ENCODE results near the gene PRSS8.
A peak's percentile ranks its signal among the peaks of the same experiment; 100 is the strongest.
"Not testable (repeated sequence)": the region's sequence is repeated elsewhere in the genome, so short reads cannot be mapped to it uniquely, and the experiment has no call there.

PRSS8 gene

GRCh38 chr16:31141489-31142108 is 6.1 kb upstream of the PRSS8 start:
- no peak for TF ChIP-seq CTCF (IDR thresholded peaks at IDR 0.05; ENCODE audit: low read depth, low read length, missing control alignments)
- Histone ChIP-seq H3K4me3 (ENCODE audit: low read depth, low read length) (peak overlapping the region; percentile 18), H3K27me3 (replicated peaks) (no peaks in the 10 kb centered on the region), H3K36me3 (replicated peaks) (no peaks in the 10 kb centered on the region), H3K27ac (peak overlapping the region; percentile 39)
- DNase-seq, result peak; percentile 54
- in situ Hi-C loops (cut with HindIII; ENCODE audit: low pct_ligation_motif_present, low sequenced_read_pairs), result no loop called here

GRCh38 chr16:31141071-31141469 is 5.5 kb upstream of the PRSS8 start:
- not testable (repeated sequence) for DNase-seq

GRCh38 chr16:31138621-31139578 is 3.4 kb upstream of the PRSS8 start:
- peak; percentile 43 for DNase-seq
- Histone ChIP-seq H3K27ac (no peak overlapping the region), H3K4me3 (ENCODE audit: low read depth, low read length) (no peak overlapping the region), H3K36me3 (replicated peaks) (no peaks in the 10 kb centered on the region), H3K27me3 (replicated peaks) (no peaks in the 10 kb centered on the region)
- TF ChIP-seq CTCF (IDR thresholded peaks at IDR 0.05; ENCODE audit: low read depth, low read length, missing control alignments), result no peak
- in situ Hi-C loops (cut with HindIII; ENCODE audit: low pct_ligation_motif_present, low sequenced_read_pairs), result no loop called here

More at GRCh38 chr16:31141071-31141469, 5.5 kb upstream of the PRSS8 start:
- in situ Hi-C loops (cut with HindIII; ENCODE audit: low pct_ligation_motif_present, low sequenced_read_pairs); H3K27ac ChIP-seq; H3K27me3 ChIP-seq (replicated peaks); H3K4me3 ChIP-seq (ENCODE audit: low read depth, low read length); H3K36me3 ChIP-seq (replicated peaks): not testable (repeated sequence)

- H3K4me3 ChIP-seq (ENCODE audit: low read depth, low read length); in situ Hi-C loops (cut with HindIII; ENCODE audit: low pct_ligation_motif_present, low sequenced_read_pairs); H3K36me3 ChIP-seq (replicated peaks); H3K27me3 ChIP-seq (replicated peaks); H3K27ac ChIP-seq; DNase-seq: not testable (repeated sequence)
Measured at GRCh38 chr16:31136822-31137499, 1.4 kb upstream of the PRSS8 start.

GRCh38 chr16:31136287-31136662 is 748 bp upstream of the PRSS8 start:
- TF ChIP-seq CTCF (IDR thresholded peaks at IDR 0.05; ENCODE audit: low read depth, low read length, missing control alignments), result no peak
- in situ Hi-C loops (cut with HindIII; ENCODE audit: low pct_ligation_motif_present, low sequenced_read_pairs), result no loop called here
- no peaks in the 10 kb centered on the region for H3K36me3 ChIP-seq (replicated peaks)
- H3K27ac ChIP-seq, result no peak overlapping the region
- no peak overlapping the region for H3K4me3 ChIP-seq (ENCODE audit: low read depth, low read length)
- DNase-seq, result no peak
- H3K27me3 ChIP-seq (replicated peaks), result no peaks in the 10 kb centered on the region

- no peaks in the 10 kb centered on the region for H3K36me3 ChIP-seq (replicated peaks)
- in situ Hi-C loops (cut with HindIII; ENCODE audit: low pct_ligation_motif_present, low sequenced_read_pairs), result no loop called here
- no peak for TF ChIP-seq CTCF (IDR thresholded peaks at IDR 0.05; ENCODE audit: low read depth, low read length, missing control alignments)
- no peaks in the 10 kb centered on the region for H3K27me3 ChIP-seq (replicated peaks)
- no peak for DNase-seq
- no peak overlapping the region for H3K27ac ChIP-seq
- H3K4me3 ChIP-seq (ENCODE audit: low read depth, low read length), result no peak overlapping the region
Measured at GRCh38 chr16:31134625-31135534, 647 bp downstream of the PRSS8 start.

Measured in brain microvascular endothelial cell (primary cell).